Measurements from ENCODE around the gene STX19. TPM values are rescaled to one million over a fixed set of nuclear protein-coding genes. Genes with fewer than 3 reads are reported as not detected.

The STX19 gene
- total and polyA plus RNA-seq, 2 donors (not counting 1 experiment from before 2014, with no cell fraction given): not detected

GRCh38 chr3:94064243-94064860 lies 36.0 kb upstream of the STX19 start:
- no peaks in the 10 kb centered on the region for H4K20me1 ChIP-seq (ENCODE audit: control insufficient read depth, insufficient read depth, low read length, poor library complexity, severe bottlenecking)
- H3K27me3 Mint-ChIP-seq: no peaks in the 10 kb centered on the region
- TF ChIP-seq EZH2 (IDR thresholded peaks at IDR 0.05; ENCODE audit: borderline replicate concordance, insufficient read depth, low read depth, low read length, poor library complexity, severe bottlenecking) (no peak), CTCF (IDR thresholded peaks at IDR 0.05) (no peak)
- ATAC-seq (ENCODE audit: low read depth) (no peak), DNase-seq (no peak)
- POLR2A ChIA-PET: no interaction called here
- H3K4me1 ChIP-seq (ENCODE audit: control insufficient read depth in 2 of 2, insufficient read depth in 2 of 2, low read length in 2 of 2): peaks cover 18 to 29% of the 10 kb centered on the region in 2 donors
- H3K9me3 ChIP-seq (ENCODE audit: control extremely low read depth in 1 of 3, control insufficient read depth in 2 of 3, insufficient read depth in 1 of 3, low read length in 2 of 3): peaks cover 0 to 2% (median 0%) of the 10 kb centered on the region in 3 donors
- intact Hi-C loops (cut with micrococcal nuclease): no loop called here
- H3K36me3 ChIP-seq (replicated peaks in 1 of 2; ENCODE audit: control extremely low read depth in 1 of 2, control insufficient read depth in 1 of 2, extremely low read depth in 1 of 2, insufficient read depth in 2 of 2, low read length in 1 of 2): peaks cover 7 to 21% of the 10 kb centered on the region in 2 experiments
- peak overlapping the region; percentile 93 for H3K9ac ChIP-seq (ENCODE audit: low read length)
- CTCF ChIA-PET: interaction anchor here (1.2 to 2.8 kb wide), 2 partner anchors 26 to 61 kb away, joined by 3 to 11 read pairs; no protein-coding TSS in a partner anchor
- no peaks in the 10 kb centered on the region for H3K9me3 Mint-ChIP-seq (ENCODE audit: insufficient read depth)
- H2AFZ ChIP-seq (ENCODE audit: insufficient read depth, low read depth, low read length, poor library complexity, severe bottlenecking): no peak overlapping the region
- 71% methylated on average over 4 of the region's 6 CpGs for WGBS (ENCODE audit: insufficient coverage)
- H3K4me2 ChIP-seq (replicated peaks; ENCODE audit: low read depth, low read length, poor library complexity, severe bottlenecking): peak overlapping the region; percentile 85
- no peak overlapping the region for H3K27ac Mint-ChIP-seq
- peak overlapping the region; percentile 100 for H3K4me3 Mint-ChIP-seq
- H3K27me3 ChIP-seq (replicated peaks in 1 of 4; ENCODE audit: control extremely low read depth in 1 of 4, control insufficient read depth in 3 of 4, insufficient read depth in 4 of 4, low read length in 3 of 4): no peaks in the 10 kb centered on the region
- peaks cover 68% of the 10 kb centered on the region for H3K79me2 ChIP-seq (ENCODE audit: control insufficient read depth, insufficient read depth, low read length)
- peaks cover 53% of the 10 kb centered on the region for H3K4me1 Mint-ChIP-seq
- H3K27ac ChIP-seq (ENCODE audit: low read length in 2 of 2): no peak overlapping the region
- H3K4me3 ChIP-seq (ENCODE audit: control extremely low read depth in 1 of 5, extremely low read depth in 1 of 5, insufficient read depth in 1 of 5, low read depth in 2 of 5, low read length in 4 of 5): no peak overlapping the region

DNA sequence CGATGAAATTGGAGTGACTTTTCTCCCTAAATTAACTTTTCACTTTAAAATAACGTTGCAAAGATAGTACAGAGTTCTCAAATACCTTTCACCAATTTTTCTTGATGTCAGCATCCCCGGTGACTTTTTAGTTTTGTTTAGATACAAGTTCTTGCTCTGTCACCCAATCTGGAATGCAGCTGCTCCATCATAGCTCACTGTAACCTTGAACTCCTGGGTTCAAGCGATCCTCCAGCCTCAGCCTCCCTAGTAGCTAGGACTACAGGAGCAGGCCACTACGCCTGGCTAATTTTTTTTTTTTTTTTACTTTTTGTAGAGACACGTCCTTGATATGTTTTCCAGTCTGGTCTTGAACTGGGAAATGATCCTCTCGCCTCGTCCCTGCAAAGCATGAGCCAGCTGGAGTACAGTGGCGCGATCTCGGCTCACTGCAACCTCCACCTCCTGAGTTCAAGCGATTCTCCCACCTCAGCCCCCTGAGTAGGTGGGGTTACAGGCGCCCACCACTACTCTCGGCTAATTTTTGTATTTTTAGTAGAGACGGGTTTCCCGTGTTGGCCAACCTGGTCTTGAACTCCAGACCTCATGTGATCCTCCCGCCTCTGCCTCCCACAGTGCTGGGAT lies 35.2 kb upstream of the STX19 start:
- H3K4me1 ChIP-seq (ENCODE audit: control insufficient read depth in 2 of 2, insufficient read depth in 2 of 2, low read length in 2 of 2): peaks cover 18 to 29% of the 10 kb centered on the region in 2 donors
- DNase-seq (no peak), ATAC-seq (ENCODE audit: low read depth) (no peak)
- H4K20me1 ChIP-seq (ENCODE audit: control insufficient read depth, insufficient read depth, low read length, poor library complexity, severe bottlenecking): no peaks in the 10 kb centered on the region
- peaks cover 7 to 25% of the 10 kb centered on the region in 2 experiments for H3K36me3 ChIP-seq (replicated peaks in 1 of 2; ENCODE audit: control extremely low read depth in 1 of 2, control insufficient read depth in 1 of 2, extremely low read depth in 1 of 2, insufficient read depth in 2 of 2, low read length in 1 of 2)
- Mint-ChIP-seq H3K4me3 (peak overlapping the region; percentile 100), H3K27me3 (no peaks in the 10 kb centered on the region), H3K9me3 (ENCODE audit: insufficient read depth) (no peaks in the 10 kb centered on the region), H3K4me1 (peaks cover 48% of the 10 kb centered on the region), H3K27ac (peak overlapping the region; percentile 100)
- H3K9ac ChIP-seq (ENCODE audit: low read length): peak overlapping the region; percentile 93
- H3K27me3 ChIP-seq (replicated peaks in 1 of 4; ENCODE audit: control extremely low read depth in 1 of 4, control insufficient read depth in 3 of 4, insufficient read depth in 4 of 4, low read length in 3 of 4): no peaks in the 10 kb centered on the region
- H3K79me2 ChIP-seq (ENCODE audit: control insufficient read depth, insufficient read depth, low read length): peaks cover 60% of the 10 kb centered on the region
- WGBS (ENCODE audit: insufficient coverage): 60% methylated on average over 2 of the region's 17 CpGs
- ChIA-PET CTCF (interaction anchor here (0.7 to 2.8 kb wide), 6 partner anchors 8 to 84 kb away, joined by 3 to 11 read pairs (median 4); partner anchors contain the start of gene ARL13B), POLR2A (interaction anchor here (1.2 kb wide), 1 partner anchor 84 kb away, joined by 7 read pairs; the partner anchor contains the start of gene ARL13B)
- peaks cover 0 to 2% (median 0%) of the 10 kb centered on the region in 3 donors for H3K9me3 ChIP-seq (ENCODE audit: control extremely low read depth in 1 of 3, control insufficient read depth in 2 of 3, insufficient read depth in 1 of 3, low read length in 2 of 3)
- H3K4me2 ChIP-seq (replicated peaks; ENCODE audit: low read depth, low read length, poor library complexity, severe bottlenecking): peak overlapping the region; percentile 85
- intact Hi-C loops (cut with micrococcal nuclease): no loop called here
- peak overlapping the region; percentile 94 to 99 for H3K27ac ChIP-seq (ENCODE audit: low read length in 2 of 2)
- H2AFZ ChIP-seq (ENCODE audit: insufficient read depth, low read depth, low read length, poor library complexity, severe bottlenecking): peak overlapping the region; percentile 92
- H3K4me3 ChIP-seq (ENCODE audit: control extremely low read depth in 1 of 5, extremely low read depth in 1 of 5, insufficient read depth in 1 of 5, low read depth in 2 of 5, low read length in 4 of 5): peak overlapping the region; percentile 68 to 95 (median 93)
- no peak for TF ChIP-seq EZH2 (IDR thresholded peaks at IDR 0.05; ENCODE audit: borderline replicate concordance, insufficient read depth, low read depth, low read length, poor library complexity, severe bottlenecking)
- no peak for TF ChIP-seq CTCF (IDR thresholded peaks at IDR 0.05)
